OCI-M1 (cell line): ENCODE data around the gene DGKH.

Experiments used
- DNase-seq: peaks from one replicate; lab custom pipeline; 2025; lab: John Stamatoyannopoulos, UW

The DGKH gene

GRCh38 chr13:42277618-42278276 is 229.3 kb downstream of the DGKH start:
- DNase-seq = no peak

- no peak for DNase-seq
These were observed 230.6 kb downstream of the DGKH start for GRCh38 chr13:42279080-42279479.

- DNase-seq = no peak
These were observed 231.5 kb downstream of the DGKH start for GRCh38 chr13:42279986-42280385.

- no peak for DNase-seq
These were observed 232.1 kb downstream of the DGKH start for GRCh38 chr13:42280537-42280936.

GRCh38 chr13:42283574-42283973 is 235.1 kb downstream of the DGKH start:
- no peak for DNase-seq

- no peak for DNase-seq
These were observed 235.6 kb downstream of the DGKH start for GRCh38 chr13:42284068-42284467.
